Measurements from ENCODE around the gene ATOH8.
A peak's percentile ranks its signal among the peaks of the same experiment; 100 is the strongest.

Gene ATOH8

DNA sequence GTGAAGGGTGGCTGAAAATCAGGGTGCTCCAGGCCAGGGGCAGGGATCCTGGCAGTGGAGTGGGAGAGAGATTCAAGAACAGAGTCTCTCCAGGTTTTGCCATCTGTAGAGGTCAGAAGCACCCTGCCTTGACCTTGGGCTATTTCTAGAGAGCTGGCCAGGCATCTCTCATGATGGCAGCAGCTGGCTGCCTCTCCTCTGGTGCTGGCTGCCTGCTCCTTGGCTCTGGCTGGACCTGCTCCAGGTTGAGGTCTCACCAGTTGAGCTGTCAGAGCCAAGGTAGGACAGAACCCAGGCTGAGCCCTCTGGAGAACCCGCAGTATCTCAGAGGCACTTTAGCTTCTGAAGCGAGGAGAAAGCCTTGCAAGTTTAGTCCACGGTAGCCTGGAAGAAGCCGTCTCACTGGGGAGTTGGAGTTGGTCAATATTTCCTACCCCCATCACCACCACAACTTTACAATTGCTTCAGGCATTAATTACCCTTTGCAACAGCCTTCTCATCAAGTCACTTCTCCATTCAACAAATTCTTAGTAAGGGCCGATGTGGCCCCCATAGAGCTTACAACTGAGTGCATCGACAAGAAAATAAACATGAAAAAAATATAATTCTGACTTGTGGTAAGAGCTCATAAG is 34.1 kb upstream of the ATOH8 start:
- no peak for DNase-seq

- no peak for DNase-seq
These were observed 33.3 kb upstream of the ATOH8 start for GRCh38 chr2:85720533-85720932.

DNA sequence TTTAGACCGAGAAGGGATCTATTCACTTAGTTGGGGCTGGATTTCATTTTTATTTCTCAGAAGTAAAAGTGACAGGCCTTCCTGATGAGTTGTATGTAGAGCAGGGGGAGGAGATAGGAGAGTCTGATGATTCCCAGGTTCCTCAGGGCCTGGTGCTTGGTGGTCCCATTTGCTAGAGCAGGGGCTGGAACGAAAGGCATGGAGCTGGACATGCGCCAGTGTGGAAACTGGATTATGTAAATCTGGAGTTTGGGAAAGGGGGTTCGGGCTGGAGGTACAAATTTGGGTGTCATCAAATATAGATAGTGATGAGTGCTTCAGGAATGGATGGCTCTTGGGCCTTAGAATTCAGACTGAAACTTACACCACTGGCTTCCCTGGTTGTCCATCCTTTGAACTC is 32.1 kb upstream of the ATOH8 start:
- DNase-seq, result no peak

- DNase-seq, result no peak
These were observed 31.3 kb upstream of the ATOH8 start for GRCh38 chr2:85722519-85722918.

DNA sequence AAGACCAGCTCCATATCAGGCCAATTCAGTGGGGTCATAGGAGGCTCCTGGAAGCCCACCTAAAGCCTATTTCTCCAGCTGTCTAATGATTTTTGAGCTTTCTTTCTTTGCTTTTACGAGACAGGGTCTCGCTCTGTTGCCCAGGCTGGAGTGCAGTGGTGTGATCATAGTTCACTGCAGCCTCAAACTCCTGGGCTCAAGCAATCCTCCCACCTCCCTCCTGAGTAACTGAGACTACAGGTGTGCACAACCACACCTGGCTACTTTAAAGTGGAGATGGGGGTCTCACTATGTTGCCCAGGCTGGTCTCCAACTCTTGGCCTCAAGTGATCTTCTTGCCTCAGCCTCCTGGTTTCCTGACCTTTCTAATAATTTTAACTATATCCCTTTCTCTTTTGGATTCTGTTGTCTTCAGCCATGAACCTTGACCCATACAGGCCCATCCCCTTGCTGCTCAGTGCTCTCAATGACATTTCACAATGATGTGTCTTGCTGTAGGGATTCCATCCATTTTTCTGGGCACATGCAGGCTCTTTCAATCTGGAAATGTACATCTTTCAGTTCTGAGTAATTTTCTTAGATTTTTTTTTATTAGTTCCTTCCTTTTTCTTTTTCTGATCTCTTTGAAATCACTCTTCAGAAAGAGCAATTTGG is 30.0 kb upstream of the ATOH8 start:
- no peak for DNase-seq

DNA sequence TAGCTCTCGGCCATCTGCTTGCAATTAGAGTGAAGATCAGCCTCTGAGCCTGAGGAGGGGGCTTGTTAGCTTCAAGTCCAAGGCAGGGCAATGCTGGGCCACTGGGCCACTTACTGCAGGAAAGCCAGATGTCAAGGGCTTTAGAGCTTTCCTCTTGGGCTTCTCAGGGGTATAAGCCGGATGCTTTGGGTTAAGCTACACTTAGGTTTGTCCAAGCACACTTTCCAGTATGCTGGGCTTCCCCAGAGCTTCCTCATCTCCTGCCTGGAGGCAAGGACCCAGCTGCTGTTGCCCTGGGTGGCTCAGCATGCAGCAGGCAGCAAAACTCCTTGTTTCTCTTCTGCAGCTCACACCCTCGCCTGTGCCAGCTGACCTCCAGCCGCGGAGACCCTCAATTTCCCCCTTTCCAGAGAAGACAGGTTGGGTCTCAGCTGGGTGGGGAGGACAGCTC is 29.0 kb upstream of the ATOH8 start:
- no peak for DNase-seq

DNA sequence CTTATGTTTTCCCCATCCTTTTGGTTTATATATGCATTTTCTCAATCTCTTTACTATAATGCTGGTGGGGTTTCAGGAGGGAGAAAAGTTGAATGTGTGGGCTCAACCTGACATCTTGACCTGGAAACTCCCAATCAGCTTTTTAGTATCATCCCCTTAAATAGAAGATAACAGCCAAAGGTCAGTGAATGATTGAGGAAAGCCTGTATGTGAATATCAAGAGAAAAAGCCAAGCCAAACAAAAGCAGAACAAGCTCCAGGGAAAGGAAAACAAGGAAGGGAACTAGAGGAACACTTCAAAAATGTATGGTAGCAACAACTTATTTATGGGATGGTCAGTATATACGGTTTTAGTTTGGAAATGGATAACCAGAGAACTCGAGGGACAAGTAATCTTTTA is 28.3 kb upstream of the ATOH8 start:
- DNase-seq, result no peak

DNA sequence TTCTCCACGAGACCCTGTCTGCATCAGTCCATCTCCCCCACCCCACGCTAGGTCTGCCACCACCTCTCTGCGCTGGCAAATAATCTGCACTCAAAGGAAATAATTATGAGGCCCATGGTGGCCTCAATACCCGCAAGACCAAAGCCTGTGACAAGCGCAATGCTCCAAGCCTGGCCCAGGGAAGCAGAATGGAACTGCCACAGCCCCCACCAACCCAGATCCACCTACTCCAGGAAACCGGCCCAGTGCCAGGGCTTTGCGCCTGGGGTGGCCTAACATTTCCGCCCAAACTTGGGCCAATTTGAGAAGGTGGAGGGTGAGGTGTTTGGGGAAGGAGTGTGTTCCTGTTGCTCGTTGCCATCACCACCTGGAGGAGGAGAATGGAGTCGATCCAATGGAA is 26.0 kb upstream of the ATOH8 start:
- DNase-seq, result no peak

GRCh38 chr2:85728342-85728741 is 25.4 kb upstream of the ATOH8 start:
- DNase-seq, result no peak

GRCh38 chr2:85728883-85729824 is 24.6 kb upstream of the ATOH8 start:
- DNase-seq, result peak; percentile 59 to 69

GRCh38 chr2:85729825-85730510 is 23.8 kb upstream of the ATOH8 start:
- DNase-seq, result no peak

- no peak for DNase-seq
These were observed 23.0 kb upstream of the ATOH8 start for GRCh38 chr2:85730686-85731230.

DNA sequence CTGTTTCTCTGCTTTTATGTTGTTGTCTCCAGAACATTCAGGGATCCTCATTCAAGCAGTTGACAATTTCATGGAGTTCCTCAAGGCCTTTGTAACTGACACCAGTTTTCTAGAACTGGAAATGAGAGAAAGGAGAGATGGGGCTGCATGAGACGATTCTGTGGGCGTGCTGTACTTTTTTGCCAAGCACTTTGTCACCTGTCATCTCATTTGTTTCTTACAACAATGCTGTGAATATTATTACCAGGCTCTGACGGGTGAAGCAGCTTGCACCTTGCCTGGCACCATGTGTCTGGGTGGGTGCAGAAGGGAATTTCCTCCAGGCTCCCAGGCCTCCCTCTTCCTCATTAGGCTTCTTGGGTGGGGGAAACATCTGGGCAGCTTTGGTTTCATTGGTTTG is 22.2 kb upstream of the ATOH8 start:
- no peak for DNase-seq

DNA sequence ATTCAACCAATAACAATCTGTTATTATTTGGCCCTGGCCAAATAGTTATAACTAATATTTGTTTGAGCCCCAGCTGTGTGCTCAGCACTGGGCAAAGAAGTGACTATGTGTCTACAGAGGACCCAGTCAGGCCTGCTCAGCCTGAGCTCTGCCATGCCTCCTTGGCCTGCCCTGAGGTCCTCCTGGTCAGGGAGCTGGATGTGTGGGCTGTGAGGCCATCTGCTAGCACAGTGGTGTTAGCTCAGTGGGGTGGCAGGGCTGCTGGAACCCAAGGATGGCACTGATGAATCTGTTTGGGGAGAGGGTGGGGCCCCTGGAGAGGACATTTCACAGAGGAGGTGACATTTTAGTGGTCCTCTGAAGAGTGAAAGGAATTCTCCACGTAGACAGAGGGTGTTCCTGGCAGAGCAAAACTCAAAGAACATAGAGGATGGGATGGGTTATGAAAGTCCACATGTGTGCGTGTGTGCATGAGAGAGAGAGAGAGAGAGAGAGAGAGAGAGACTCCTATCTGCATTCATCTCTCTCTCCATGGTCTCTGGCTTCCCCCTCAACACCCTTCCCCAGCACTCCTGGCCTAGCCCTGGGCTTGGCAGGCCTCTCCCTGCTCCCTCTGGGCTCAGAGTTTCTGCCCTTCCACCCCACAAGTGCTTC is 21.2 kb upstream of the ATOH8 start:
- DNase-seq, result no peak

DNA sequence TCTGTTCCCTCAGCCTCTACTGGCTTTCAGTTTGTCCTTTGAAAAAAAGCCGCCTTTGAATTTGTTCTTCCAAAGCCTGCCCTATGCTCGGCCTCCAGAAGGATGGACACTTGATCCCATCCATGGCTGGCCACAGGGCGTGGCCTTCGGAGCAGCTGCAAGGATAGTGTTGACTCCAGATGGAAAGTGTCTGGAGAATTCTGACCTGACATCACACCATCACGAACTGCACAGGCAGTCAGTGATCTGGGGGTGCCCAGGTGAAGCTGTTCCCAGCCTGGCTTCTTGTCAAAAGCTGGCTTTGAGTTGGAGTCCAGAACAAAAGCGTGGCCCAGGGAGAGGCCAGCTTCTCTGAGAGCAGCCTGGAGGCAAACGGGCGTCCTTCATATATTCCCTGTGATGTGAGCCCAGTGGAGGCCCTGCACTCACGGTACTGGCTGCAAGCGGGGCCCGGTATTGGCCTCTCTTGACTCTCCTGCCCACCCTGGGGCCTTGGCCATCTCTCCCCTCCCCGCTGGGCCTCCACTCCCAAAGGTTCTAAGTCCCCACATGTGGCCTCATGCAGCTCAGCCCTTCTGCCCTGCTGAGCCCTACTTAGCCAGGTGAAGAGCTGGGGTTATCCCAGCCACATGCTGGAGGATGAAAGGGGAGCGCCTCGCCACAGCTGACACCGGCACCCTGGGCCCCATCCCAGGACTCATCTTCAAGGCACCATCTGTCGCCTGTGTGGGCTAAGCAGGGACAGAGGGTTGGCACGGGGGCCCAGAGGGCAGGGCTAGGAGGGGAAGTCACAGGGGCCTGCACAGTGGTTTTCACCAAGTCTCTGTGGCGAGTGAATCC is 20.4 kb upstream of the ATOH8 start:
- DNase-seq, result no peak

DNA sequence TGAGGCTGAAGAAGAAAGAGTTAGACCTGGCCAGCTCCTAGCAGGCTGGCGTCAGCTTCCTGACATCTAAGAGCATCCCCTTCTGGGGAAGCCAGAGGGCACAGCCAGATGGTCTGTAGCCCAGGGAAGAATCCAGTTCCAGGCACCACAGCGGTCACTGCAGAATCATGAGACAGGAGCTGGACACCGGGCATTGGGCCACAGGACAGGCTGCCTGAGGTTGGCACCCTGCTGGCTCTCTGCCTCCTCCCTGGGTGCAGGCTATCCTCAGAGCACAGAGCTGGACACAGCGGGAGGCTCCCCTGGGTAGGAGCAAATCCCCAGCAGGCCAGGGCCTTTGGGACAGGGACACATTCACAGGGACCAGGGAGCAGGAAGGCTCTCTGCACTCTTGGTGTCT is 19.8 kb upstream of the ATOH8 start:
- DNase-seq, result no peak

DNA sequence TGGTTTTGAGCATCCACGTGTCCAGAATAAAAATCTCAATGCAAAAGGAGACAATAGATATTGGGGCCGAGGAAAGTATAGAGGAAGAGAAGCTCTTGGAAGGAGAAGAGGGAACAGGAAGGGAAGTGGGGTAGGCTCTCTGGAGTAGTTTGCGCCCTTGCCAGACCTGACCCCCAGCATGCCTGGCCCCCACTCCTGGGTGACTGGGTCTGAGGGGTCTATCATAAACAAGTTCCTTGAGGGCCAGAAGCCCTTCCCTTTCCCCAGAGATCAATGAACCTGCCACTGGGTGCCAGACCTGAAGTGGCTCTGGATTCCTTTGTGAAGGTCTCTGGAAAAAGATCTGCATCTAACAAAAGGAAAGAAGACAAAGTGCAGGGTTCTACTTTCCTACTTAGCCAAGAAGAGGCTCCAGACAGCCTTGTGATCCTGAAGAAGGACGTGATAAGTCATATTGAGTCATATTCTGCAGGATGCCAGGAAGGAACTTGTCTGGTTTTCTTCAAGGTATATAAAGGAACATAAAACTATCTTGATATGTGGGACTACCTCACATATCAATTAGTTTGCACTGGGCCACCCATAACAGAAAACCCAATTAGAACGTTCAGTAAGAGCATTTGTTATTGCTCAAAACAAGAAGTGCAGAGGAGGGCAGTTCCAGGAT is 18.7 kb upstream of the ATOH8 start:
- DNase-seq, result no peak

DNA sequence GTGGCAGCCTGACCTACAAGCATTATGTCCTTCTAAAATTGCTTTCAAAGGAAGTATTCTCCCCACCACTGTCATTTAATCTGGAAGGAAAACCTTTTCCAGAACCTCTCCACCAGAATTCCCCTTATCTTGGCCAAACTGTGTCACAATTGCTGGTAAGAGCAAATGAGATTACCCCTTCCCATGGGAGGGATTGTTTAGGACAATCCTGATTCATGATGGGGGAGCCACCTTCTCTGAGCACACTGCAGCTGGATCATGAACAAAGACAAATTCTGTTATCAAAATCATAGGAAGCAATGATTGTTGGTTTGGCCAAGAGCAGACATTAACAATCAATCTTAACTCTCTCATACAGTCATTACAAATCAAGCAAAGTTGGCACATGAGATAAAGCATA is 18.1 kb upstream of the ATOH8 start:
- DNase-seq, result no peak

- no peak for DNase-seq
These were observed 17.1 kb upstream of the ATOH8 start for GRCh38 chr2:85736456-85737355.

GRCh38 chr2:85737481-85737880 is 16.3 kb upstream of the ATOH8 start:
- no peak for DNase-seq
